Measurements from ENCODE around the gene KDM6B. TPM values are rescaled to one million over a fixed set of nuclear protein-coding genes. Genes with fewer than 3 reads are reported as not detected.

Gene KDM6B
- total RNA-seq, 1 experiment from 2014 or later = 29.0 TPM

- no peak for TF ChIP-seq CTCF (IDR thresholded peaks at IDR 0.05; ENCODE audit: unreplicated experiment)
- CTCF ChIA-PET = interaction anchor here (0.6 kb wide), 1 partner anchor 25 kb away, joined by 3 read pairs; no protein-coding TSS in a partner anchor
Measured at GRCh38 chr17:7839190-7839875, 5.3 kb downstream of the KDM6B start.

GRCh38 chr17:7839876-7840261 is 5.9 kb downstream of the KDM6B start:
- CTCF ChIA-PET = no interaction called here
- no peaks in the 10 kb centered on the region for H3K9me3 Mint-ChIP-seq (ENCODE audit: low read depth, unreplicated experiment)
- H3K4me3 Mint-ChIP-seq (ENCODE audit: low read depth, unreplicated experiment) = peak overlapping the region; percentile 96
- no peak for TF ChIP-seq CTCF (IDR thresholded peaks at IDR 0.05; ENCODE audit: unreplicated experiment)
- no TSS peak for BruUV-seq (replicated peaks)
- no peak overlapping the region for H3K27ac Mint-ChIP-seq (ENCODE audit: unreplicated experiment)
- intact Hi-C loops (cut with micrococcal nuclease; ENCODE audit: unreplicated experiment) = no loop called here
- peaks cover 95% of the 10 kb centered on the region for H3K36me3 Mint-ChIP-seq (ENCODE audit: insufficient read depth, unreplicated experiment)
- no peak for DNase-seq
- H3K4me1 Mint-ChIP-seq (ENCODE audit: low read depth, unreplicated experiment) = peaks cover 50% of the 10 kb centered on the region
- no peaks in the 10 kb centered on the region for H3K27me3 Mint-ChIP-seq (ENCODE audit: unreplicated experiment)

More at GRCh38 chr17:7839190-7839875, 5.3 kb downstream of the KDM6B start:
- peak overlapping the region; percentile 96 for H3K4me3 Mint-ChIP-seq (ENCODE audit: low read depth, unreplicated experiment)
- intact Hi-C loops (cut with micrococcal nuclease; ENCODE audit: unreplicated experiment) = no loop called here
- peaks cover 95% of the 10 kb centered on the region for H3K36me3 Mint-ChIP-seq (ENCODE audit: insufficient read depth, unreplicated experiment)
- BruUV-seq (replicated peaks) = no TSS peak
- DNase-seq = no peak
- H3K4me1 Mint-ChIP-seq (ENCODE audit: low read depth, unreplicated experiment) = peaks cover 50% of the 10 kb centered on the region
- H3K27ac Mint-ChIP-seq (ENCODE audit: unreplicated experiment) = peak overlapping the region; percentile 88
- H3K9me3 Mint-ChIP-seq (ENCODE audit: low read depth, unreplicated experiment) = no peaks in the 10 kb centered on the region
- H3K27me3 Mint-ChIP-seq (ENCODE audit: unreplicated experiment) = no peaks in the 10 kb centered on the region

- no TSS peak for BruUV-seq (replicated peaks)
- CTCF ChIA-PET = no interaction called here
Measured at GRCh38 chr17:7840441-7840840, 6.4 kb downstream of the KDM6B start.

GRCh38 chr17:7840875-7841274 is 6.9 kb downstream of the KDM6B start:
- TSS peak; percentile 17 for BruUV-seq (replicated peaks)
- peak overlapping the region; percentile 97 for H3K27ac Mint-ChIP-seq (ENCODE audit: unreplicated experiment)
- peaks cover 50% of the 10 kb centered on the region for H3K4me1 Mint-ChIP-seq (ENCODE audit: low read depth, unreplicated experiment)
- CTCF ChIA-PET = no interaction called here
- intact Hi-C loops (cut with micrococcal nuclease; ENCODE audit: unreplicated experiment) = no loop called here
- H3K4me3 Mint-ChIP-seq (ENCODE audit: low read depth, unreplicated experiment) = peak overlapping the region; percentile 96
- no peak for DNase-seq
- peaks cover 95% of the 10 kb centered on the region for H3K36me3 Mint-ChIP-seq (ENCODE audit: insufficient read depth, unreplicated experiment)
- H3K9me3 Mint-ChIP-seq (ENCODE audit: low read depth, unreplicated experiment) = no peaks in the 10 kb centered on the region
- no peaks in the 10 kb centered on the region for H3K27me3 Mint-ChIP-seq (ENCODE audit: unreplicated experiment)
- no peak for TF ChIP-seq CTCF (IDR thresholded peaks at IDR 0.05; ENCODE audit: unreplicated experiment)

More at GRCh38 chr17:7840441-7840840, 6.4 kb downstream of the KDM6B start:
- peaks cover 50% of the 10 kb centered on the region for H3K4me1 Mint-ChIP-seq (ENCODE audit: low read depth, unreplicated experiment)
- no peak for TF ChIP-seq CTCF (IDR thresholded peaks at IDR 0.05; ENCODE audit: unreplicated experiment)
- peak overlapping the region; percentile 96 for H3K4me3 Mint-ChIP-seq (ENCODE audit: low read depth, unreplicated experiment)
- intact Hi-C loops (cut with micrococcal nuclease; ENCODE audit: unreplicated experiment) = no loop called here
- no peaks in the 10 kb centered on the region for H3K9me3 Mint-ChIP-seq (ENCODE audit: low read depth, unreplicated experiment)
- no peak for DNase-seq
- H3K27me3 Mint-ChIP-seq (ENCODE audit: unreplicated experiment) = no peaks in the 10 kb centered on the region
- H3K27ac Mint-ChIP-seq (ENCODE audit: unreplicated experiment) = peak overlapping the region; percentile 97
- H3K36me3 Mint-ChIP-seq (ENCODE audit: insufficient read depth, unreplicated experiment) = peaks cover 95% of the 10 kb centered on the region

All from Calu3 (cell line).